Renal cortex interstitium (tissue), 11 donors: Measurements from ENCODE around the gene ZFAND2A. TPM values are rescaled to one million over a fixed set of nuclear protein-coding genes. Genes with fewer than 3 reads are reported as not detected.

ENCODE experiments used
- DNase-seq, 11 donors: peaks; one replicate each; pipeline ENCODE4 v3.0.0-alpha.2; 2013; ENCODE audit warnings: low read depth in 9 of 11, low spot score in 4 of 11; ENCODE audit errors: extremely low read depth in 1 of 11
- polyA plus RNA-seq, 3 donors: library from polyadenylated mRNA; unstranded; fragments of 120-200 nt; gene quantifications; one replicate each; pipeline ENCODE4 v1.2.1, GENCODE V29; 2013; ENCODE audit not compliant: insufficient read length in 3 of 3

ZFAND2A gene
- polyA plus RNA-seq, 3 donors = 19.3 to 24.6 (median 23.4) TPM

GRCh38 chr7:1136841-1137516, 23.0 kb downstream of the ZFAND2A start:
- no peak for DNase-seq

DNA sequence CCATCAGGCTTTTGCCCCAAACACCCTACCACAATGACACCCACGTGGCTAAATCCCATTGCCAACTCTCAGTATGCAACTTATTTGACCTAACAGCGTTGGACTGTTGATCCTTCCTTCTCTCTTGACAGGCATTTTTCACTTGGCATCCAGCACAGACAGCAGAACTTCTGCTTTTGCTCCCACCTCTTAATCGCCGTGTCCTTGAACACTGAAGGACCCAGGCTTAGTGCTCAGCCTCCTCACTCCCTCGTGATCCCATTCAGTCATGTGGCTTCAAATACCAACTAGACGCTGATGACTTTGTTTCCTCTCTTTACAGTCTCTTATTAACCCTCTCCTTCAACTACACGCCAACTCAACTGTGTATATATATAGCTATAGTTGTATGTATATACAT, 25.0 kb downstream of the ZFAND2A start:
- no peak for DNase-seq

- no peak for DNase-seq
Observed at GRCh38 chr7:1131471-1132265, 28.3 kb downstream of the ZFAND2A start.

- no peak for DNase-seq
Observed at GRCh38 chr7:1130021-1130990, 29.7 kb downstream of the ZFAND2A start.

GRCh38 chr7:1129431-1129830, 30.6 kb downstream of the ZFAND2A start:
- no peak for DNase-seq

- no peak for DNase-seq
Observed at GRCh38 chr7:1127001-1127400, 33.0 kb downstream of the ZFAND2A start.

DNA sequence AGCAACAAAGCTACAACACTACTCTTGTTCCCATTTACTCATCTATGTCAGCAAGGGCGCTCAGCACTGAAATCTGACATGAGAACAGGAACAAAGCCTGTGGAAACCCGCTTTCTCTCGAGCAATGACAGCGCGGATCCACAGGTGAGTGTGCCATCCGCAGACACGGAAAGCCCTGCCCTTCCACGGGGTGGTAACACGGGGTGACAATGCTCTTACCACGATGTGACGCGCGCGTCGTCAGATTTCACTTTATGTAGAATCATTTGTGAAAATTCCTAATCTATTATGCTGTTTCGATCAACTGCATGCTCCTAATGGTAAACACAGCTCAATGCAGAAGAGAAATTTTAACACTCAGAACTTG, 34.4 kb downstream of the ZFAND2A start:
- DNase-seq = no peak

- DNase-seq = no peak
Observed at GRCh38 chr7:1124816-1125602, 35.0 kb downstream of the ZFAND2A start.

GRCh38 chr7:1124164-1124563, 35.8 kb downstream of the ZFAND2A start:
- DNase-seq = no peak

GRCh38 chr7:1123715-1124114, 36.3 kb downstream of the ZFAND2A start:
- DNase-seq = peak in 9 of 11 donors; percentile 55 to 65 (median 61)

DNA sequence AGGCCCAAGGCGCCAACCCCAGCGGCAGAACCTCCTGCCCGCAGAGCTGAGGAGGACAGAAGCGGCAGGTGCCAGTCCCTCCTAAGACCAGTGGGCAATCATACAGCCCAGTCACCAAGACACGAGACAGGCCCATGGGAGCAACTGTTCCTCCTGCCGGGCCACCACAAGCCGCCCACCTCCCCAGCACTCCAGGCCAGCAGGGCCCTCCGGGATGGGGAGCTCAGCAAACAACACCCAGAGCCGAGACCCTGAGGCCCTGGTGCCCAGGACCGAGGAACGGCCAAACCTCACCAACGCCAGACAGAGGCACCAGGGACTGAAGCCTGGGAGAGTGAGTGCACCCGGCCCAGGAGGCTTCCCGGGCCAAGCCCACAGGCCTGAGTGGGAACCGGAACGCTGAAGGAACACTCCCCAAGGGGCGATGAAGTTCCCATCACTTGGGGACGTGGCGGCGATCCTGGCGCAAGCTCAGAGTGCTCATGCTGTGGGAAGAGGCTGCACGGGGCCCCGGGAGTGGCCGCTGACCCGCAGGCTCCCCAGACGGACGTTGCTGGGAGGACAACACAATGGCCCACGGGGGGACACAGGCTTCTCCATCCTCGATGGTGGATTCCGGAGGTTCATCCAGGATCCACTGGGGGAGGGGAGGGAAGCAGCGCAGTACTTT, 37.0 kb downstream of the ZFAND2A start:
- no peak for DNase-seq

GRCh38 chr7:1121886-1122831, 37.8 kb downstream of the ZFAND2A start:
- DNase-seq = no peak

DNA sequence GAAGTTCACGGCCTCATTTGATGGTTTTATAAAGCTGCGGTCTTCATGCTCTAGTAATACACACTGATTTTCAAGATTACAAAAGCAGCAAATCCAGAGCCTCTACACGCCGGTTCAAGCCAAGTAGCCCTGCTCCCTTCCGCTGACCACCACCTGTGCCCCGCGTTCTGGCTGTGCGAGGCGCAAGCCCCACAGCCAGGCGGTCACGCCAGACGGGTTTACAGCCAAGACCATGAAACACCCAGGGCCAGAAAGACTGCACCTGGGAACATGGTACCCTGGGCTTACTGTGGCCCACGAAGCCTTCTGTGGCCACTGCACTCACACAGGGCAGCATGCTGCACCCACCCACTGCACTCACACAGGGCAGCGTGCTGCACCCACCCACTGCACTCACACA, 38.5 kb downstream of the ZFAND2A start:
- DNase-seq = no peak

- DNase-seq = no peak
Observed at GRCh38 chr7:1120791-1121190, 39.2 kb downstream of the ZFAND2A start.

- DNase-seq = no peak
Observed at GRCh38 chr7:1119201-1119600, 40.8 kb downstream of the ZFAND2A start.

- no peak for DNase-seq
Observed at GRCh38 chr7:1117321-1117928, 42.6 kb downstream of the ZFAND2A start.
